Ishikawa (cell line): ENCODE measurements around the gene A2M.

Experiments
- CEBPB ChIP-seq: IDR thresholded peaks from 2 replicates; pipeline ENCODE4 v1.6.1; 2012
- CREB1 ChIP-seq: IDR thresholded peaks from 2 replicates; pipeline ENCODE4 v1.6.1; 2012; ENCODE audit warnings: low read depth
- EGR1 ChIP-seq: IDR thresholded peaks from 2 replicates; pipeline ENCODE4 v1.6.1; 2012
- EP300 ChIP-seq: IDR thresholded peaks from 2 replicates; pipeline ENCODE4 v1.6.1; 2012; ENCODE audit warnings: borderline replicate concordance
- FOXM1 ChIP-seq: IDR thresholded peaks from 2 replicates; pipeline ENCODE4 v1.6.1; 2012; ENCODE audit warnings: low read depth, borderline replicate concordance
- MAX ChIP-seq: IDR thresholded peaks from 2 replicates; pipeline ENCODE4 v1.6.1; 2012
- NFIC ChIP-seq: IDR thresholded peaks from 2 replicates; pipeline ENCODE4 v1.6.1; 2012
- RAD21 ChIP-seq: IDR thresholded peaks from 2 replicates; pipeline ENCODE4 v1.6.1; 2012; ENCODE audit warnings: low read depth
- REST ChIP-seq: IDR thresholded peaks from 2 replicates; pipeline ENCODE4 v1.6.1; 2012; ENCODE audit warnings: low read depth, mild to moderate bottlenecking
- TAF1 ChIP-seq: IDR thresholded peaks from 2 replicates; pipeline ENCODE4 v1.6.1; 2012; ENCODE audit warnings: low read depth, mild to moderate bottlenecking
- TCF12 ChIP-seq: IDR thresholded peaks from 2 replicates; pipeline ENCODE4 v1.6.1; 2012; ENCODE audit warnings: low read depth
- TEAD4 ChIP-seq: IDR thresholded peaks from 2 replicates; pipeline ENCODE4 v1.6.1; 2012
- USF1 ChIP-seq: IDR thresholded peaks from 2 replicates; pipeline ENCODE4 v1.6.1; 2012
- YY1 ChIP-seq: IDR thresholded peaks from 2 replicates; pipeline ENCODE4 v1.6.1; 2012; ENCODE audit warnings: low read depth
- ZBTB7A ChIP-seq: IDR thresholded peaks from 2 replicates; pipeline ENCODE4 v1.6.1; 2012; ENCODE audit warnings: low read depth

Gene A2M

GRCh38 chr12:9120487-9121184, 4.9 kb upstream of the A2M start:
- TF ChIP-seq NFIC: no peak
- TF ChIP-seq REST: no peak
- no peak for TF ChIP-seq EGR1

GRCh38 chr12:9118158-9118557, 2.4 kb upstream of the A2M start:
- TF ChIP-seq USF1 (no peak), ZBTB7A (no peak), NFIC (no peak), TCF12 (no peak), FOXM1 (no peak), CEBPB (no peak), RAD21 (no peak), EP300 (no peak), TAF1 (no peak), MAX (no peak)

- TF ChIP-seq RAD21 (no peak), EP300 (no peak), REST (no peak), TCF12 (no peak), MAX (no peak), NFIC (no peak), CEBPB (no peak), FOXM1 (no peak)
These were observed 773 bp downstream of the A2M start for GRCh38 chr12:9114946-9115345.

- TF ChIP-seq USF1: no peak
- no peak for TF ChIP-seq EGR1
- no peak for TF ChIP-seq TEAD4
- TF ChIP-seq REST: no peak
- TF ChIP-seq CREB1: no peak
- TF ChIP-seq FOXM1: no peak
- TF ChIP-seq ZBTB7A: no peak
- no peak for TF ChIP-seq CEBPB
- TF ChIP-seq TAF1: no peak
- TF ChIP-seq MAX: no peak
- no peak for TF ChIP-seq EP300
- TF ChIP-seq YY1: no peak
These were observed 1.8 kb downstream of the A2M start for GRCh38 chr12:9113987-9114309.

GRCh38 chr12:9113296-9113986, 2.3 kb downstream of the A2M start:
- TF ChIP-seq RAD21 (no peak), NFIC (no peak), TCF12 (no peak), CREB1 (no peak), USF1 (no peak), CEBPB (no peak), FOXM1 (no peak), EGR1 (no peak), EP300 (no peak), ZBTB7A (no peak), MAX (no peak), YY1 (no peak), REST (no peak), TAF1 (no peak), TEAD4 (no peak)
